ENCODE results near the gene MRPS21.
A peak's percentile ranks its signal among the peaks of the same experiment; 100 is the strongest.

The MRPS21 gene

DNA sequence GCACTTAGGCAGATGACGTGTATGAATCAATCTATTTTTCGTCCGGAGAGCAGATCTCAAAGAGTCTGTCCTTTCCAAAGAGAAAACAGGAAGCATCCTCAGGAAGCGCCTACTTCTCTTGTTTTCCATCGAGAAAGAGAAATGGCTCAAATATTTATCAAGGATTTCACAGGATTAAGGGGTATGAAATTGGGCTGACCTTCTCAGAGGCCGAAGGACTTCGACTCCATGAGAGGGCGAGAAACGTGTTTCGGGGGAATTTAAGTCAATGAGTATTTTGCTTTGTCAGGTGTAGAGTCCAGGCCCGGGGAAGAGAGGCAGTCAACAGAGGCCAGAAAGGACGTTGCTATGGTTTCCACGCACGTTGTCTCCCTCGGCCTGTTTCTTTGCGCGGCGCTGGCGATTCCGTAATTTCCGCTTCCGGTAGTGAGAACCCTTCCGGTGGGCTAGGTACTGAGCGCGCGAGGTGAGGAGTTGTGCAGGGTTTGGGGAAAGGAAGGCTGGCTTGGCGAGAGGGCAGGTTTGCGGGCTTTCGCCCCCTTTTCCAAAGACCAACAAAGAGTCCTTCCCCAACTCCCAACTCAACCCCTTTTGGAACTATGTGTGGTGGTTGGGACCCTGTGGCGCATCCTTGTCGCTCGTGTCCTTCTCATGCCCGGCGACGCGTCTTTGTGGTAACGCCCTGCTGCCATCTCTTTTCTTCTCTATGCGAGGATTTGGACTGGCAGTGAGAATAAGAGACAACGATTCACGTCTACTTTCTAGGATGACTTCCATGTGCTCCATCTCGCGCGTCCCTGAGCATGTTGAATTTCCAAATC is at the start of gene MRPS21:
Gene MRPS21, plus strand, starts transcription at position 429 of the 821 bp plus-strand sequence. CDS start 506 bp downstream, outside the sequence.
- POLR2A ChIA-PET: no interaction called here
- peak; percentile 92 for DNase-seq (ENCODE audit: extremely low spot score)

DNA sequence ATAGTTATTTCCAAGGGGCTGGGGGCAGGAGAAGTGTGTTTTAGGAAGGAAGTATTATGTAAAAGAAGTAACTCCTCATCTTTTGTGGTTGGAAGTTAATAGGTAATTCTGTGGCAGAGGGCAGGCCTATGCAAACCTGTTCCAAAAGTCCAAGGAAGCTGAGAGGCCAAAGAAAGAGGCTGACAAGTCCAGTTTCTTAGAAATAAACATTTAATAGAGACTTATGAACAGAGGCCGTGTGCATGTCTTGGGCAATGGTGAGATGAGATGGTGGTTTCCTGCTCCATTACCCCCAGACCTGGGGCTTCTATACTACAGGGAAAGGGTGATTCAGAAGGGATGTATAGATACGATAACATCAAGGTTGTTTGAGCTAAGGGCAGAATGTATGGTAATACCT is 43.7 kb upstream of the MRPS21 start:
- TF ChIP-seq, protein P1, sequence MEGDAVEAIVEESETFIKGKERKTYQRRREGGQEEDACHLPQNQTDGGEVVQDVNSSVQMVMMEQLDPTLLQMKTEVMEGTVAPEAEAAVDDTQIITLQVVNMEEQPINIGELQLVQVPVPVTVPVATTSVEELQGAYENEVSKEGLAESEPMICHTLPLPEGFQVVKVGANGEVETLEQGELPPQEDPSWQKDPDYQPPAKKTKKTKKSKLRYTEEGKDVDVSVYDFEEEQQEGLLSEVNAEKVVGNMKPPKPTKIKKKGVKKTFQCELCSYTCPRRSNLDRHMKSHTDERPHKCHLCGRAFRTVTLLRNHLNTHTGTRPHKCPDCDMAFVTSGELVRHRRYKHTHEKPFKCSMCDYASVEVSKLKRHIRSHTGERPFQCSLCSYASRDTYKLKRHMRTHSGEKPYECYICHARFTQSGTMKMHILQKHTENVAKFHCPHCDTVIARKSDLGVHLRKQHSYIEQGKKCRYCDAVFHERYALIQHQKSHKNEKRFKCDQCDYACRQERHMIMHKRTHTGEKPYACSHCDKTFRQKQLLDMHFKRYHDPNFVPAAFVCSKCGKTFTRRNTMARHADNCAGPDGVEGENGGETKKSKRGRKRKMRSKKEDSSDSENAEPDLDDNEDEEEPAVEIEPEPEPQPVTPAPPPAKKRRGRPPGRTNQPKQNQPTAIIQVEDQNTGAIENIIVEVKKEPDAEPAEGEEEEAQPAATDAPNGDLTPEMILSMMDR (IDR thresholded peaks at IDR 0.05; ENCODE audit: control extremely low read depth, extremely low read depth, low read depth, missing control alignments): no peak
- DNase-seq (ENCODE audit: extremely low spot score): no peak
- CTCF ChIA-PET: interaction anchor here (1.7 to 1.8 kb wide), 2 partner anchors 11 kb away, joined by 3 to 6 read pairs; no protein-coding TSS in a partner anchor
- POLR2A ChIA-PET: no interaction called here

More for the DNA sequence above, at the start of gene MRPS21:
- TF ChIP-seq, protein P1 (IDR thresholded peaks at IDR 0.05; ENCODE audit: control extremely low read depth, extremely low read depth, low read depth, missing control alignments): no peak
- CTCF ChIA-PET: no interaction called here

DNA sequence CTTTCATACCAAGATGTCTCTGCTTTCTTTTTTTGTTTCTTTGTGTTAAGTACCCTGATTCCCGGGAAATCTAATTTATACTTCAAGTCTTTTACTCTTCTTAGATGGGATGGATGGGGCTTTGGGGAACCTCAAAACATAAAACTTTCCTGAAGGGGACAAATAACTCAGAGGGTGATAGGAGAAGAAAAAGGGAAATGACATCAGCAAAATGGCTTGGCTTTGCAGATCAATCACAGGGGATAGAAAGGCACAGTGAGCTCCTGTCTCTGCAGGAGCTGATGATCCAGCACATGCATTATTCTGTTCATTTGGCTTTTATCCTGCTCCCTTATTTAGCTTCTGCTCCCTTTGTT is 37.5 kb upstream of the MRPS21 start:
- ChIA-PET CTCF (interaction anchor here (0.6 to 9.7 kb wide), 45 partner anchors 9 to 751 kb away, joined by 3 to 93 read pairs (median 5); partner anchors contain the start of genes APH1A, C1orf54, CIART and FALEC), POLR2A (interaction anchor here (1.1 kb wide), 1 partner anchor 13 kb away, joined by 3 read pairs; the partner anchor contains the start of gene APH1A)
- TF ChIP-seq, protein P1 (IDR thresholded peaks at IDR 0.05; ENCODE audit: control extremely low read depth, extremely low read depth, low read depth, missing control alignments): no peak
- no peak for DNase-seq (ENCODE audit: extremely low spot score)

DNA sequence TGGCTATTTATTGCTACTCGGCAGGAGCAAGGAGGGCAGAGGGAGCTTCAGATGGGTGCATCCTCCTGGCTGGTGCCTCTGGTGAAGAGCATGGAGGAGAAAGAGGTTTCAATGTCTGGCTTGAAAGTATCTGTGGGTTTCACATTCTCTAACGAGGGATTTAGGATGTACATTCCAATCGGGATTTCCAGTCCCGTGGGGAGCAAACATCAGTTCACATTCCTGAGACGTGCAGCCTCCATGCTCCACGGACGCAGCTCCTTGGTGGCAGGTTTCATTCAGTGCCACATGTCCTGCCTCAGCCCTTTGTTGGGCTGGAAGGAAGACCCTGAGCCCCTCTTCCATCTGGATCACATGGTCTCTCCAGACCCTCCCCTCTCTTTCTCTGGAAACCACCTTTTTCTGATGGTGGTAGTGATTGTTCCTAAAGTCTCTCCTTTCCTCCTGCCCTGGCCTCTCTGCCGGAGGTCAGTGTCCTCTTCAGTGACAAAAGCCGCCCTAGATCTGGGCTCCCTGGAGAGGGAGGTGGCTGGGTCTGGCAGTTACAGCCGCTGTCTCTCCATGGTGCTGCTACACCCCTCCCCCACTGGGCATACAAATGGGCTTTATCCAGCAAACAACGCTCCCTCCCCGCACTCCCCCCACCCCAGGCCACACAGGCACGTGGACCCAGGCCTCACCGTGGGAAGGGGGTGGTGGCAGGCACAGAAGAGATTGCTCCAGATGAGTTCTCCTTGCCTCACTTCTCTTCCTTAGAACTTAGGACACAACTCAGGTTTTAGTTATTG is 36.9 kb upstream of the MRPS21 start:
- POLR2A ChIA-PET: interaction anchor here (1.1 kb wide), 1 partner anchor 12 kb away, joined by 3 read pairs; the partner anchor contains the start of gene APH1A
- CTCF ChIA-PET: interaction anchor here (0.6 to 9.7 kb wide), 44 partner anchors 9 to 750 kb away, joined by 3 to 93 read pairs (median 5); partner anchors contain the start of genes APH1A, C1orf54, CIART and FALEC
- no peak for DNase-seq (ENCODE audit: extremely low spot score)
- TF ChIP-seq, protein P1 (IDR thresholded peaks at IDR 0.05; ENCODE audit: control extremely low read depth, extremely low read depth, low read depth, missing control alignments): no peak

DNA sequence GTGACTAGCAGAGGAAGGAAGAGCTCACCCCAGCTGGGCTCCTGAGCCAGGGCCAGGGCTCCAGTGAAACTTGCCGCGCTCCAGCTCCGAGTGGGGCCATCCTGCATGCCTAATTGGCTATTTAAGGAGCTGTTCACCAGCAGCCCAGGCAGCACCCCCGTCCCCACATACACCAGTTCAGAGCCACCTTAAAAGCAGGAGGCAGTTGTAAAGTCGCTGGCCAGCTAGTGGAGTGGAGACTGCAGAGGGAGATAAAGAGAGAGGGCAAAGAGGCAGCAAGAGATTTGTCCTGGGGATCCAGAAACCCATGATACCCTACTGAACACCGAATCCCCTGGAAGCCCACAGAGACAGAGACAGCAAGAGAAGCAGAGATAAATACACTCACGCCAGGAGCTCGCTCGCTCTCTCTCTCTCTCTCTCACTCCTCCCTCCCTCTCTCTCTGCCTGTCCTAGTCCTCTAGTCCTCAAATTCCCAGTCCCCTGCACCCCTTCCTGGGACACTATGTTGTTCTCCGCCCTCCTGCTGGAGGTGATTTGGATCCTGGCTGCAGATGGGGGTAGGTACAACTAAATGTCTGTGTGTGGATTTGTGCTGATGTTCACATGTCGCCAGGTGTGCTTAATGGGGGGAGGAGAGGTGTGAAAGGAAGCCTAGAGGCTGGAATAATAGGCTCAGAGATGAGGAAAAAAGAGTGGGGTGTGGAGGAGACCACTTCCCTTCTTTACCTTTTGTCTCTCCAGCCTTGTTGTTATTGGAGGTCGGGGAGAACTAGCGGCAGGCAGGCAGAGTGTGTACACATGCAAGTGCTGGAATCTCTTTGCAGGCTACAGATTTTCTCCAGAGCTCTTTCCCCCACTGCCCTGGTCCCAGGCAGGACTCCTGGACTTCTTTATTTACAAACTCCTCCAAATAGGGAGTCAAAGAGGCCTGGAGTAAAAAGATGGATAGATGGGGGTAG is 35.8 kb upstream of the MRPS21 start, which contains the start of gene CA14:
Gene CA14, plus strand, starts transcription at position 151 of the 962 bp plus-strand sequence. Its CDS starts 355 bp downstream, at position 506.
- TF ChIP-seq, protein P1 (IDR thresholded peaks at IDR 0.05; ENCODE audit: control extremely low read depth, extremely low read depth, low read depth, missing control alignments): no peak
- DNase-seq (ENCODE audit: extremely low spot score): no peak
- ChIA-PET POLR2A (no interaction called here), CTCF (interaction anchor here (1.2 to 9.7 kb wide), 9 partner anchors 14 to 737 kb away, joined by 4 to 93 read pairs (median 24); partner anchors contain the start of genes APH1A, C1orf54 and FALEC)
